Epithelial cell of prostate (primary cell): ENCODE data around the gene SARS1.
A peak's percentile ranks its signal among the peaks of the same experiment; 100 is the strongest.
"Not testable (repeated sequence)": the region's sequence is repeated elsewhere in the genome, so short reads cannot be mapped to it uniquely, and the experiment has no call there.

Source experiments
- DNase-seq: peaks from one replicate; pipeline ENCODE4 v3.0.0-alpha.2; 2011; ENCODE audit warnings: low read depth, low spot score
- H3K27ac ChIP-seq: fragments of 450-650 bp; 2 replicates; pipeline ENCODE4 v1.5.1; 2017; ENCODE audit warnings: mild to moderate bottlenecking

The SARS1 gene

GRCh38 chr1:109221201-109221600 lies 7.5 kb downstream of the SARS1 start:
- DNase-seq = not testable (repeated sequence)

GRCh38 chr1:109225308-109225707 lies 11.6 kb downstream of the SARS1 start:
- no peak for DNase-seq
- peak overlapping the region; percentile 58 for H3K27ac ChIP-seq

More at GRCh38 chr1:109221201-109221600, 7.5 kb downstream of the SARS1 start:
- not testable (repeated sequence) for H3K27ac ChIP-seq

GRCh38 chr1:109225711-109226445 lies 12.2 kb downstream of the SARS1 start:
- no peak for DNase-seq
- H3K27ac ChIP-seq = peak overlapping the region; percentile 58

- H3K27ac ChIP-seq = no peak overlapping the region
- no peak for DNase-seq
Observed at GRCh38 chr1:109228167-109228566, 14.4 kb downstream of the SARS1 start.

GRCh38 chr1:109229531-109230127 lies 15.9 kb downstream of the SARS1 start:
- no peak overlapping the region for H3K27ac ChIP-seq

GRCh38 chr1:109231066-109231465 lies 17.3 kb downstream of the SARS1 start:
- DNase-seq = no peak
- H3K27ac ChIP-seq = no peak overlapping the region

More at GRCh38 chr1:109229531-109230127, 15.9 kb downstream of the SARS1 start:
- no peak for DNase-seq

GRCh38 chr1:109235137-109235536 lies 21.4 kb downstream of the SARS1 start:
- H3K27ac ChIP-seq = no peak overlapping the region
- DNase-seq = no peak

GRCh38 chr1:109237512-109237911 lies 23.8 kb downstream of the SARS1 start:
- peak overlapping the region; percentile 93 for H3K27ac ChIP-seq
- DNase-seq = no peak

GRCh38 chr1:109238382-109238781 lies 24.7 kb downstream of the SARS1 start:
- no peak for DNase-seq
- peak overlapping the region; percentile 93 for H3K27ac ChIP-seq

- peak overlapping the region; percentile 93 for H3K27ac ChIP-seq
- no peak for DNase-seq
Observed at GRCh38 chr1:109239047-109239408, 25.3 kb downstream of the SARS1 start.

GRCh38 chr1:109239409-109240068 lies 25.8 kb downstream of the SARS1 start:
- peak overlapping the region; percentile 93 for H3K27ac ChIP-seq
- DNase-seq = peak; percentile 48

- DNase-seq = peak; percentile 98
- peak overlapping the region; percentile 93 for H3K27ac ChIP-seq
Observed at GRCh38 chr1:109240158-109241152, 26.7 kb downstream of the SARS1 start.

GRCh38 chr1:109241344-109241743 lies 27.6 kb downstream of the SARS1 start:
- no peak for DNase-seq
- H3K27ac ChIP-seq = peak overlapping the region; percentile 93

GRCh38 chr1:109241841-109242345 lies 28.2 kb downstream of the SARS1 start:
- DNase-seq = no peak
- H3K27ac ChIP-seq = no peak overlapping the region

GRCh38 chr1:109242387-109242786 lies 28.7 kb downstream of the SARS1 start:
- no peak overlapping the region for H3K27ac ChIP-seq
- no peak for DNase-seq

- H3K27ac ChIP-seq = no peak overlapping the region
- DNase-seq = no peak
Observed at GRCh38 chr1:109243221-109243620, 29.5 kb downstream of the SARS1 start.

- no peak overlapping the region for H3K27ac ChIP-seq
- no peak for DNase-seq
Observed at GRCh38 chr1:109243860-109244552, 30.3 kb downstream of the SARS1 start.

- H3K27ac ChIP-seq = no peak overlapping the region
- DNase-seq = no peak
Observed at GRCh38 chr1:109246141-109246551, 32.4 kb downstream of the SARS1 start.
